Measurements from ENCODE around the gene ITLN2. TPM values are rescaled to one million over a fixed set of nuclear protein-coding genes. Genes with fewer than 3 reads are reported as not detected.

ITLN2 gene
- polyA plus RNA-seq, 1 donor (not counting 4 experiments of a cell fraction or from before 2014, with no cell fraction given), result 0.22 TPM

DNA sequence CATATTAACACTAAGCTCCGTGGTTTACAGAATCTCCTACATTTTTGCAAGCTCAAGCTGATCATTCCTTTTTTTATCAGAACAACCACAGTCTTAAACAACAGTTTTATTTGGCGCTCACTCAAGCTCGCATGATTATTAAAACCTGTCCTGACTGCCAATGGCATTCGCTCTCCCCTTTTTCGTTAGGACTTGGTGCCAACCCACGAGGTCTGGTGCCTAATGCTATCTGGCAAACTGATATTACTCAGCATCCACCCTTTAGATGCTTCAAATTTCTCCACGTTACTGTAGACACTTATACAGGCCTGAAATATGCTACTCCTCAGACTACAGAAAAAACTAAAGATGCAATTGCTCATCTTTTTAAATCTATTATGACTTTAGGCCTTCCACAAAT is 46.6 kb downstream of the ITLN2 start:
- FAIRE-seq, result no peak
- DNase-seq (ENCODE audit: low read depth, low spot score), result no peak
- TF ChIP-seq, protein P1, sequence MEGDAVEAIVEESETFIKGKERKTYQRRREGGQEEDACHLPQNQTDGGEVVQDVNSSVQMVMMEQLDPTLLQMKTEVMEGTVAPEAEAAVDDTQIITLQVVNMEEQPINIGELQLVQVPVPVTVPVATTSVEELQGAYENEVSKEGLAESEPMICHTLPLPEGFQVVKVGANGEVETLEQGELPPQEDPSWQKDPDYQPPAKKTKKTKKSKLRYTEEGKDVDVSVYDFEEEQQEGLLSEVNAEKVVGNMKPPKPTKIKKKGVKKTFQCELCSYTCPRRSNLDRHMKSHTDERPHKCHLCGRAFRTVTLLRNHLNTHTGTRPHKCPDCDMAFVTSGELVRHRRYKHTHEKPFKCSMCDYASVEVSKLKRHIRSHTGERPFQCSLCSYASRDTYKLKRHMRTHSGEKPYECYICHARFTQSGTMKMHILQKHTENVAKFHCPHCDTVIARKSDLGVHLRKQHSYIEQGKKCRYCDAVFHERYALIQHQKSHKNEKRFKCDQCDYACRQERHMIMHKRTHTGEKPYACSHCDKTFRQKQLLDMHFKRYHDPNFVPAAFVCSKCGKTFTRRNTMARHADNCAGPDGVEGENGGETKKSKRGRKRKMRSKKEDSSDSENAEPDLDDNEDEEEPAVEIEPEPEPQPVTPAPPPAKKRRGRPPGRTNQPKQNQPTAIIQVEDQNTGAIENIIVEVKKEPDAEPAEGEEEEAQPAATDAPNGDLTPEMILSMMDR (optimal IDR thresholded peaks at IDR 0.05 in 1 of 3, IDR thresholded peaks at IDR 0.05 in 1 of 3, conservative IDR thresholded peaks at IDR 0.05 in 1 of 3; ENCODE audit: extremely low read depth in 1 of 3, insufficient read depth in 2 of 3, low read length in 3 of 3), result no peak
- TF ChIP-seq EZH2 (IDR thresholded peaks at IDR 0.05; ENCODE audit: low read length), result no peak
- Histone ChIP-seq H3K79me2 (ENCODE audit: control insufficient read depth, insufficient read depth, low read length) (no peaks in the 10 kb centered on the region), H3K4me1 (ENCODE audit: control insufficient read depth, extremely low read depth, insufficient read depth, low read length) (no peaks in the 10 kb centered on the region), H3K4me2 (ENCODE audit: control insufficient read depth, extremely low read depth, insufficient read depth, low read depth, low read length) (no peak overlapping the region), H3K9ac (ENCODE audit: control insufficient read depth, extremely low read depth, insufficient read depth, low read length) (no peak overlapping the region), H3K9me1 (ENCODE audit: control insufficient read depth, extremely low read depth, insufficient read depth, low read length) (no peaks in the 10 kb centered on the region), H3K4me3 (ENCODE audit: control insufficient read depth in 2 of 3, extremely low read depth in 1 of 3, insufficient read depth in 2 of 3, low read depth in 1 of 3, low read length in 3 of 3) (no peak overlapping the region), H4K20me1 (ENCODE audit: control insufficient read depth, extremely low read depth, insufficient read depth, low read length) (no peaks in the 10 kb centered on the region), H3K27ac (ENCODE audit: control insufficient read depth, insufficient read depth, low read length) (no peak overlapping the region), H3K36me3 (ENCODE audit: control insufficient read depth in 2 of 2, extremely low read depth in 1 of 2, insufficient read depth in 2 of 2, low read length in 2 of 2) (no peaks in the 10 kb centered on the region), H2AFZ (ENCODE audit: control insufficient read depth, low read length) (no peak overlapping the region), H3K27me3 (ENCODE audit: control insufficient read depth, extremely low read depth, insufficient read depth, low read length) (no peaks in the 10 kb centered on the region), H3K9me3 (ENCODE audit: control insufficient read depth, low read depth, low read length) (no peaks in the 10 kb centered on the region)
- dilution Hi-C loops (cut with MboI; ENCODE audit: extremely low pct_ligation_motif_present, low sequenced_read_pairs), result no loop called here

DNA sequence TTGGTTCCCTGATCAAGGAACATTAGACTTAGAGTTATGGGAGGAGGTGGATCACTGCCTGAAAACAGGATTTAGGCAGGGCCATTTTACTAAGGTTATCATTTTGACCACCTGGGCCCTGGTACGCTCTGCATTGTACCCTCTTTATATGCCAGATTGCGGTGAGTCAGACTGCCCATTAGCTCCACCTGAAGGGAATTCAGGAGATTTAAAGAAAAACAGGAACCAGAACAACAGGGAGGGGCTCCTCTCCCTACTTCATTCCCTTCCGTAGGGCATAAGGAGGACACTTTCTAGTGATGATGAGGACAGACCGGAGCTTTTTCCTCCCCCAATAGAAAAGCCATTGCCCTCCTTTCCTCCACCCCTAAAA is 49.0 kb downstream of the ITLN2 start:
- no peaks in the 10 kb centered on the region for H4K20me1 ChIP-seq (ENCODE audit: control insufficient read depth, extremely low read depth, insufficient read depth, low read length)
- H3K9me1 ChIP-seq (ENCODE audit: control insufficient read depth, extremely low read depth, insufficient read depth, low read length), result no peaks in the 10 kb centered on the region
- H3K9ac ChIP-seq (ENCODE audit: control insufficient read depth, extremely low read depth, insufficient read depth, low read length), result no peak overlapping the region
- H3K4me3 ChIP-seq (ENCODE audit: control insufficient read depth in 2 of 3, extremely low read depth in 1 of 3, insufficient read depth in 2 of 3, low read depth in 1 of 3, low read length in 3 of 3), result no peak overlapping the region
- no peaks in the 10 kb centered on the region for H3K9me3 ChIP-seq (ENCODE audit: control insufficient read depth, low read depth, low read length)
- H3K27ac ChIP-seq (ENCODE audit: control insufficient read depth, insufficient read depth, low read length), result no peak overlapping the region
- FAIRE-seq (no peak), DNase-seq (ENCODE audit: low read depth, low spot score) (no peak)
- H3K36me3 ChIP-seq (ENCODE audit: control insufficient read depth in 2 of 2, extremely low read depth in 1 of 2, insufficient read depth in 2 of 2, low read length in 2 of 2), result no peaks in the 10 kb centered on the region
- H3K79me2 ChIP-seq (ENCODE audit: control insufficient read depth, insufficient read depth, low read length), result no peaks in the 10 kb centered on the region
- no peak overlapping the region for H2AFZ ChIP-seq (ENCODE audit: control insufficient read depth, low read length)
- dilution Hi-C loops (cut with MboI; ENCODE audit: extremely low pct_ligation_motif_present, low sequenced_read_pairs), result no loop called here
- no peaks in the 10 kb centered on the region for H3K4me1 ChIP-seq (ENCODE audit: control insufficient read depth, extremely low read depth, insufficient read depth, low read length)
- H3K4me2 ChIP-seq (ENCODE audit: control insufficient read depth, extremely low read depth, insufficient read depth, low read depth, low read length), result no peak overlapping the region
- no peak for TF ChIP-seq EZH2 (IDR thresholded peaks at IDR 0.05; ENCODE audit: low read length)
- TF ChIP-seq, protein P1 (optimal IDR thresholded peaks at IDR 0.05 in 1 of 3, IDR thresholded peaks at IDR 0.05 in 1 of 3, conservative IDR thresholded peaks at IDR 0.05 in 1 of 3; ENCODE audit: extremely low read depth in 1 of 3, insufficient read depth in 2 of 3, low read length in 3 of 3), result no peak
- H3K27me3 ChIP-seq (ENCODE audit: control insufficient read depth, extremely low read depth, insufficient read depth, low read length), result no peaks in the 10 kb centered on the region

Measured in keratinocyte (primary cell).